Activated CD4-positive, alpha-beta T cell treated with anti-CD3 and anti-CD28 coated beads, Interleukin-2, amount 10 ng/mL, durations not matched to agents 24 days and 14 days (primary cell): ENCODE results near the gene MYH3. TPM values are rescaled to one million over a fixed set of nuclear protein-coding genes. Genes with fewer than 3 reads are reported as not detected.
A peak's percentile ranks its signal among the peaks of the same experiment; 100 is the strongest.

Source experiments
- DNase-seq: peaks from one replicate; pipeline ENCODE4 v3.0.0; 2022
- H3K27ac Mint-ChIP-seq: one replicate; pipeline ENCODE4 v1.8.0; 2022; ENCODE audit warnings: mild to moderate bottlenecking, mixed read lengths
- H3K27me3 Mint-ChIP-seq: one replicate; pipeline ENCODE4 v1.8.0; 2022; ENCODE audit warnings: mixed read lengths
- H3K36me3 Mint-ChIP-seq: one replicate; pipeline ENCODE4 v1.8.0; 2022; ENCODE audit warnings: low read depth, mild to moderate bottlenecking, mixed read lengths
- H3K4me1 Mint-ChIP-seq: one replicate; pipeline ENCODE4 v1.8.0; 2021; ENCODE audit warnings: mixed read lengths
- H3K4me3 Mint-ChIP-seq: one replicate; pipeline ENCODE4 v1.8.0; 2022; ENCODE audit warnings: mild to moderate bottlenecking, moderate library complexity, mixed read lengths
- H3K9me3 Mint-ChIP-seq: one replicate; pipeline ENCODE4 v1.8.0; 2021; ENCODE audit warnings: mixed read lengths
- intact Hi-C: fragments of 100-400 bp; cut with micrococcal nuclease; formaldehyde crosslinking; loops from one replicate; pipeline ENCODE4 v1.15.1; 2023
- total RNA-seq: library from RNA; stranded (reverse); gene quantifications from 2 replicates; pipeline ENCODE4 v1.2.3, GENCODE V29; 2022

MYH3 gene
- total RNA-seq, 1 donor from 2014 or later, result 8.1 TPM

DNA sequence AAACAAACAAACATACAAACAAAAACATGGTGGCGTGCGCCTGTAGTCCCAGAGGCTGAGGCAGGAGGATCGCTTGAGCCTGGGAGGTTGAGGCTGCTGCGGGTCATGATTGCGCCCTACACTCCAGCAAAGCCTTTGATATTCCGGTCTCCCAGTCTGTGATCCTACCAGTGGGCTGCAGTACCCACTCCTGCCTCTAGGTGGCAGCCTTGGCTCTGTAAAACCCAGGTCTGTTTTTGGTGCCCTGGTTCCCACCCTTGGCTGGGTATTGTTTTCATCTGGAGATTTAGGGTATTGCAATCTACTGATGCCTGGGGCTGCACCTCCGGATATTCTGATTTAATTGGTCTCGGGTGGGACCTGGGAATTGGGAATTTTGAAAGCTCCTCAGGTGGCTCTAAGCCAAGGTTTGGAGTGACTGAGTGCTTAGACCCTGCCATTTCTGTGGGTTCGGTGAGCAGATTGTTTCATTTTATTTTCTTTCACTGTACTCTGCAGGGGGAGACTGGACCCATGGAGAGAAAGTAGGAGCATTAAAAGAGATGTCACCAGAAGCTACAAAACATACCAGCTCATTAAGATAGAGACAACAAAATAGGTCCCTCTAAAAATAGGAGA is 40.5 kb downstream of the MYH3 start:
- DNase-seq, result peak; percentile 91
- Mint-ChIP-seq H3K36me3 (no peaks in the 10 kb centered on the region), H3K4me1 (no peaks in the 10 kb centered on the region), H3K4me3 (no peak overlapping the region), H3K27ac (no peak overlapping the region), H3K9me3 (no peaks in the 10 kb centered on the region), H3K27me3 (no peaks in the 10 kb centered on the region)
- intact Hi-C loops, result loop anchor here (5.0 kb wide), 2 partner anchors 319 to 694 kb away; no protein-coding TSS in a partner anchor

- Mint-ChIP-seq H3K9me3 (no peaks in the 10 kb centered on the region), H3K4me3 (no peak overlapping the region), H3K27ac (no peak overlapping the region), H3K27me3 (no peaks in the 10 kb centered on the region), H3K4me1 (no peaks in the 10 kb centered on the region), H3K36me3 (no peaks in the 10 kb centered on the region)
- peak; percentile 69 for DNase-seq
- intact Hi-C loops, result loop anchor here (5.0 kb wide), 2 partner anchors 317 to 692 kb away; no protein-coding TSS in a partner anchor
Observed at GRCh38 chr17:10614536-10615155, 42.5 kb downstream of the MYH3 start.

GRCh38 chr17:10613775-10614513 is 43.2 kb downstream of the MYH3 start:
- H3K36me3 Mint-ChIP-seq, result no peaks in the 10 kb centered on the region
- no peaks in the 10 kb centered on the region for H3K27me3 Mint-ChIP-seq
- H3K27ac Mint-ChIP-seq, result no peak overlapping the region
- intact Hi-C loops, result no loop called here
- H3K9me3 Mint-ChIP-seq, result no peaks in the 10 kb centered on the region
- H3K4me1 Mint-ChIP-seq, result no peaks in the 10 kb centered on the region
- DNase-seq, result no peak
- H3K4me3 Mint-ChIP-seq, result no peak overlapping the region

DNA sequence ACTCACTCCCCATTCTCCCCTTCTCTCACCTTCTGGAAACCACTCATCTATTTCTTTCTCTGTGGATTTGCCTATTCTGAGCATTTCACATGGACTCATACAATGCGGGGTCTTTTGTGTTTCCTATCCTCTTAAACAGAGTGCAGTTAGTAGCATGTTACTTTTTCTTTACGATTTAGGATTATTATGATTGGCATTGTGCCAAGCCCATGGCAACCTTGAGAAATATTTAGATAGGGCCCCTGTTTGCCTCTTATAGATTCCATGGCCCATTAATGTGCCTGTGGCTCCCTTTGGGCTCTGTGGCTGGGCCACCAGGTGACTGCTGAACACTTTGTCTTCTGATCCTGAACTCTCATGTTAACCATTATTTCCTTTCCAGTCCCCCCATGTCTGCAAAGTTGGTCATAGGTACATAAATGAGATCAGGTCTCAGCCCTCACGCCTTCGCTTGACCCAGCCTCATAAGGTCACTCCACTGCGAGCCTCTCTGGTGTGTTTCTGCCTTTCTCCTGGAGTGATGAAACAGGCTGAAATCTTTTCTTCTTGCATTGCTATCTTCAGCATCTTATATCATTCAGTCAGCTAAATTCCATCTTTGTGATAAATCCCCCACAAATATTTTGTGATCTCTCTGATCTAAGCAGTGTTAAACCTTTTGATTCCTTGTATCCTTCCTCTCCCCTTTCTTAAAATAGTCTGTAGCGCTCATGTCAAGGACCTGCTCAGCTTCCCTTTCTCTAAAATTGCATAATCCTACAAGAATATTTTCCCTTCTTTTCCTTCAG is 44.0 kb downstream of the MYH3 start:
- no peaks in the 10 kb centered on the region for H3K9me3 Mint-ChIP-seq
- no peaks in the 10 kb centered on the region for H3K36me3 Mint-ChIP-seq
- H3K4me3 Mint-ChIP-seq, result no peak overlapping the region
- H3K4me1 Mint-ChIP-seq, result no peaks in the 10 kb centered on the region
- intact Hi-C loops, result no loop called here
- no peaks in the 10 kb centered on the region for H3K27me3 Mint-ChIP-seq
- no peak for DNase-seq
- H3K27ac Mint-ChIP-seq, result no peak overlapping the region

- no peak for DNase-seq
- Mint-ChIP-seq H3K4me1 (no peaks in the 10 kb centered on the region), H3K4me3 (no peak overlapping the region), H3K9me3 (no peaks in the 10 kb centered on the region), H3K36me3 (no peaks in the 10 kb centered on the region), H3K27me3 (no peaks in the 10 kb centered on the region), H3K27ac (no peak overlapping the region)
- intact Hi-C loops, result no loop called here
Observed at GRCh38 chr17:10610884-10611283, 46.2 kb downstream of the MYH3 start.

DNA sequence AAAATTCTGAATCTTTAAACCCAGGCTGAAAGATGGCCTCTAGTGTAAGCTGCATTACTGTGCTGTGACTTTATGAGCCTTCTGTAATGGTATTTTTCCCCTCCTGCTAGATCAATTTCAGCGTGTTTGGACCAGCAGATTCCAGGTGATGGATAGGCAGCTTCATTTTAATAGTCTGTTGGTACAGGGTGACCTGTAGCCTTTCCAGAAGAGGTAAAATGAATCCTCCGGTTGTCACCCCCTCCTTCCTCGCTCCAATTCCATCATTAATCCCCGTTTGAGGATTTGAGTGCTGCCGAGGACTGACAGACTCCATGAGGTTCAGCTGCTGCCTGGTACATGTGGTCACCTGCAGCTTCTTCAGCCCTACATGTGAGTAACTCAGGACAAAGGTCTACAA is 48.9 kb downstream of the MYH3 start:
- H3K9me3 Mint-ChIP-seq, result no peaks in the 10 kb centered on the region
- intact Hi-C loops, result no loop called here
- DNase-seq, result no peak
- H3K4me1 Mint-ChIP-seq, result no peaks in the 10 kb centered on the region
- H3K27me3 Mint-ChIP-seq, result no peaks in the 10 kb centered on the region
- no peak overlapping the region for H3K4me3 Mint-ChIP-seq
- no peaks in the 10 kb centered on the region for H3K36me3 Mint-ChIP-seq
- no peak overlapping the region for H3K27ac Mint-ChIP-seq

GRCh38 chr17:10606110-10606509 is 51.0 kb downstream of the MYH3 start:
- Mint-ChIP-seq H3K27me3 (no peaks in the 10 kb centered on the region), H3K36me3 (no peaks in the 10 kb centered on the region), H3K4me1 (no peaks in the 10 kb centered on the region), H3K4me3 (no peak overlapping the region), H3K9me3 (no peaks in the 10 kb centered on the region), H3K27ac (no peak overlapping the region)
- no peak for DNase-seq
- intact Hi-C loops, result no loop called here

GRCh38 chr17:10605221-10605783 is 51.8 kb downstream of the MYH3 start:
- Mint-ChIP-seq H3K4me1 (no peaks in the 10 kb centered on the region), H3K27ac (no peak overlapping the region), H3K4me3 (no peak overlapping the region), H3K9me3 (no peaks in the 10 kb centered on the region), H3K36me3 (no peaks in the 10 kb centered on the region), H3K27me3 (no peaks in the 10 kb centered on the region)
- DNase-seq, result no peak
- intact Hi-C loops, result no loop called here

GRCh38 chr17:10604521-10604920 is 52.6 kb downstream of the MYH3 start:
- Mint-ChIP-seq H3K27ac (no peak overlapping the region), H3K9me3 (no peaks in the 10 kb centered on the region), H3K36me3 (no peaks in the 10 kb centered on the region), H3K4me3 (no peak overlapping the region), H3K27me3 (peaks cover 1% of the 10 kb centered on the region), H3K4me1 (no peaks in the 10 kb centered on the region)
- no peak for DNase-seq
- intact Hi-C loops, result no loop called here

DNA sequence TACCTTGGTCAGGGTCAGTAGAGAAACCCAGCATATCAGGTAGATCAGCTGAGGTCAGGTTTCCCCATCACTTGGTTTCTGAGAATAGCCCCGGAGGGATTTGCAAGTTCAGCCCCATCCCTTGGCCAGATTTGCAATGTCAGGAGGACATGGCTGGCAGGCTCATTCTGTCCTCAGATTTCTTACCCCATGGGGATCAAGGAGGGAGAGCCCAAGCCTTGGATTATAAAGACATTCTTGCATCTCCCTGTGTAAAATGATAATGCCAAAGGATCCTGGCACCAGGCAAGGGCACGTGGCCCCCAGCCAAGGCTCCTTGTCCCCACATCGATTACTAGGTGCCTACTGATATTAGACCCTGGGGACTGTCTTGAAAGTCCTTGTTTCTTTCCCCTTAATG is 53.2 kb downstream of the MYH3 start:
- no peak overlapping the region for H3K4me3 Mint-ChIP-seq
- DNase-seq, result no peak
- H3K36me3 Mint-ChIP-seq, result no peaks in the 10 kb centered on the region
- peaks cover 2% of the 10 kb centered on the region for H3K27me3 Mint-ChIP-seq
- no peak overlapping the region for H3K27ac Mint-ChIP-seq
- intact Hi-C loops, result no loop called here
- H3K4me1 Mint-ChIP-seq, result no peaks in the 10 kb centered on the region
- H3K9me3 Mint-ChIP-seq, result no peaks in the 10 kb centered on the region

- Mint-ChIP-seq H3K9me3 (no peaks in the 10 kb centered on the region), H3K36me3 (no peaks in the 10 kb centered on the region), H3K27ac (no peak overlapping the region), H3K4me1 (no peaks in the 10 kb centered on the region), H3K27me3 (peaks cover 2% of the 10 kb centered on the region), H3K4me3 (no peak overlapping the region)
- intact Hi-C loops, result no loop called here
- no peak for DNase-seq
Observed at GRCh38 chr17:10600571-10600970, 56.5 kb downstream of the MYH3 start.

DNA sequence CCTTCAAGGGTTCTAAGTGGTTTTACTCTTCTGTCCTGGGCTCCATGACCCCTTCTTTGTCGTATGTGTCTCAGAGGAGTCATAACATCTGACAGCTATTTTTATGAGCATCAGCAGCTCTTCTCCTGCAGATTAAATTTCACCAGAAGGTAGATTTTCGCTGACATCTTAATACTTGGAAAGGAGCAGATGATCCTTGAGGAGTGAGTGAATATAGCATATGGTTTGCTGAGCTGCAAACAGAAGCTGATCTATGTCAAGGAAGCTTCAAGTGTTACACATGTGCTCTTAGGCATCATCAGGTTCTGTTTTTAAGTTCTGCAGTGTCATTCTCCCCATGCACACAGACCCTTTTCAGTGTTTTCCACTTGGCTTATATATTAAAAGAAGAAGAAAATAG is 58.5 kb downstream of the MYH3 start:
- no peak overlapping the region for H3K4me3 Mint-ChIP-seq
- intact Hi-C loops, result no loop called here
- H3K27ac Mint-ChIP-seq, result no peak overlapping the region
- H3K36me3 Mint-ChIP-seq, result no peaks in the 10 kb centered on the region
- H3K4me1 Mint-ChIP-seq, result no peaks in the 10 kb centered on the region
- DNase-seq, result no peak
- peaks cover 4% of the 10 kb centered on the region for H3K27me3 Mint-ChIP-seq
- no peaks in the 10 kb centered on the region for H3K9me3 Mint-ChIP-seq

- Mint-ChIP-seq H3K9me3 (no peaks in the 10 kb centered on the region), H3K27ac (no peak overlapping the region), H3K36me3 (no peaks in the 10 kb centered on the region), H3K4me3 (no peak overlapping the region), H3K27me3 (peaks cover 2% of the 10 kb centered on the region), H3K4me1 (no peaks in the 10 kb centered on the region)
- intact Hi-C loops, result no loop called here
- DNase-seq, result no peak
Observed at GRCh38 chr17:10589553-10590145, 67.5 kb downstream of the MYH3 start.
